A549 (cell line): ENCODE data around the gene UNC5C. TPM values are rescaled to one million over a fixed set of nuclear protein-coding genes. Genes with fewer than 3 reads are reported as not detected.

Experiments used
- ATAC-seq, 2 experiments: fragments of 200-7000 bp in 1 of 2; fragments of >200 bp in 1 of 2; cut with Nextera tagmentation in 1 of 2; cut with Tn5 transposase in 1 of 2; 3 replicates each; pipeline versions ENCODE4 v1.8.0 to v1.9.1; 2018 to 2020; ENCODE audit warnings: mild to moderate bottlenecking in 1 of 2, moderate library complexity in 1 of 2
- CTCF ChIA-PET: fragments of 300-600 bp; sonication (Branson Sonifier 250); formaldehyde crosslinking; extraction: SDS; loops from one replicate; lab custom pipeline; 2021; ENCODE audit warnings: antibody characterized with exemption, inconsistent platforms; lab: Yijun Ruan, JAX
- POLR2A ChIA-PET: fragments of 350-600 bp; formaldehyde crosslinking; extraction: SDS; loops from one replicate; lab custom pipeline; 2021; ENCODE audit warnings: antibody characterized with exemption, inconsistent platforms; lab: Yijun Ruan, JAX
- DNase-seq, 2 experiments: peaks; one replicate each; pipeline versions ENCODE4 v3.0.0 to v3.0.0-alpha.2; 2011 to 2016; ENCODE audit warnings: low read depth in 1 of 2, low spot score in 1 of 2
- FAIRE-seq: peaks from 2 replicates; lab custom pipeline; 2011; peaks lifted over from hg19 to GRCh38; lab: Jason Lieb, UNC
- H3K27ac ChIP-seq, 2 experiments: fragments of >200 bp; sonication (Bioruptor Twin); formaldehyde crosslinking; 3 replicates each; pipeline ENCODE4 v1.5.1; 2016 to 2017
- H3K4me1 ChIP-seq: fragments of >200 bp; sonication (Bioruptor Twin); formaldehyde crosslinking; 3 replicates; pipeline ENCODE4 v1.6.1; 2016
- H3K4me2 ChIP-seq: fragments of >200 bp; sonication (Bioruptor Twin); formaldehyde crosslinking; 3 replicates; pipeline ENCODE4 v1.6.1; 2016
- H3K4me3 ChIP-seq: fragments of >200 bp; sonication (Bioruptor Twin); formaldehyde crosslinking; 3 replicates; pipeline ENCODE4 v1.5.1; 2016
- H3K9me3 ChIP-seq: fragments of >200 bp; sonication (Bioruptor Twin); formaldehyde crosslinking; 3 replicates; pipeline ENCODE4 v1.6.1; 2016
- ATOH8 ChIP-seq: fragments of 250-450 bp; sonication (Bioruptor Pico); IDR thresholded peaks from 2 replicates; pipeline ENCODE4 v1.5.0; 2020; ENCODE audit warnings: low read depth, mild to moderate bottlenecking, moderate library complexity
- BCL3 ChIP-seq: fragments of >200 bp; sonication (Bioruptor Twin); formaldehyde crosslinking; IDR thresholded peaks from 3 replicates; pipeline ENCODE4 v1.6.1; 2016
- CBX2 ChIP-seq: fragments of 200-600 bp; sonication (generic); IDR thresholded peaks from 2 replicates; pipeline ENCODE4 v1.6.1; 2016; ENCODE audit warnings: low read depth, mild to moderate bottlenecking, borderline replicate concordance
- CEBPB ChIP-seq, 2 experiments: fragments of >200 bp in 1 of 2; sonication (Bioruptor Twin) in 1 of 2; formaldehyde crosslinking in 1 of 2; IDR thresholded peaks; 2 replicates each; pipeline ENCODE4 v1.6.1; 2012 to 2016
- CHD2 ChIP-seq: fragments of 150-350 bp; IDR thresholded peaks from 2 replicates; pipeline ENCODE4 v1.6.1; 2014; ENCODE audit warnings: low read length; ENCODE audit not compliant: partially characterized antibody
- HMGXB4 ChIP-seq: fragments of 250-450 bp; sonication (Bioruptor Pico); IDR thresholded peaks from 2 replicates; pipeline ENCODE4 v1.5.0; 2021; ENCODE audit warnings: mild to moderate bottlenecking, moderate library complexity, borderline replicate concordance
- HOXB5 ChIP-seq: fragments of 250-450 bp; sonication (Bioruptor Pico); IDR thresholded peaks from 2 replicates; pipeline ENCODE4 v1.5.0; 2020; ENCODE audit warnings: mild to moderate bottlenecking, moderate library complexity
- JUNB ChIP-seq: fragments of >200 bp; sonication (Bioruptor Twin); formaldehyde crosslinking; IDR thresholded peaks from 2 replicates; pipeline ENCODE4 v1.6.1; 2016
- MAFK ChIP-seq: fragments of 450-650 bp; IDR thresholded peaks from 2 replicates; pipeline ENCODE4 v1.6.1; 2014; ENCODE audit not compliant: partially characterized antibody
- NFE2L2 ChIP-seq: fragments of 150-350 bp; conservative IDR thresholded peaks from 2 replicates; pipeline ENCODE4 v1.6.1; 2014; ENCODE audit warnings: low read length
- RCOR1 ChIP-seq: fragments of 150-350 bp; IDR thresholded peaks from 2 replicates; pipeline ENCODE4 v1.6.1; 2014; ENCODE audit warnings: antibody characterized with exemption, low read length, low read depth
- REST ChIP-seq: fragments of 200-600 bp; sonication (generic); IDR thresholded peaks from 2 replicates; pipeline ENCODE4 v1.6.1; 2016; ENCODE audit warnings: antibody characterized with exemption, mild to moderate bottlenecking, moderate library complexity
- SREBF2 ChIP-seq: fragments of 450-650 bp; IDR thresholded peaks from 2 replicates; pipeline ENCODE4 v1.6.1; 2014; ENCODE audit warnings: mild to moderate bottlenecking, moderate library complexity
- ZNF302 ChIP-seq: fragments of 250-450 bp; sonication (Bioruptor Pico); IDR thresholded peaks from 2 replicates; pipeline ENCODE4 v1.9.0; 2021; ENCODE audit warnings: inconsistent platforms, mild to moderate bottlenecking, moderate library complexity
- ZSCAN20 ChIP-seq: fragments of 250-450 bp; sonication (Bioruptor Pico); IDR thresholded peaks from 2 replicates; pipeline ENCODE4 v1.8.0; 2022; ENCODE audit warnings: mild to moderate bottlenecking, moderate library complexity
- WGBS: methylation state at CpG from one replicate; pipeline ENCODE4 v1.1.6; 2017; ENCODE audit errors: missing lambda C conversion rate; 5-methylcytosine and 5-hydroxymethylcytosine counted together
- polyA plus RNA-seq, 4 experiments: library from polyadenylated mRNA; depleted of rRNA in 3 of 4; stranded (reverse); fragments of >200 nt; fragmentation: RNase III in 1 of 4; extraction: RNeasy Plus Mini Kit Qiagen cat#74134 plus additional on column Dnase treatment in 1 of 4; gene quantifications; 2 replicates in 3 of 4; 3 replicates in 1 of 4; pipeline ENCODE4 v1.2.3, GENCODE V29; 2011 to 2017

The UNC5C gene
- polyA plus RNA-seq, 2 of the 4 experiments (the other 2 are of a cell fraction), result 0.13 TPM; not detected in 1

- TF ChIP-seq HOXB5 (CRISPR knock-in tag), result no peak
- no peak for TF ChIP-seq REST
- no peak for TF ChIP-seq CHD2
- no peak for TF ChIP-seq ZSCAN20 (CRISPR knock-in tag)
- TF ChIP-seq CBX2, result no peak
- no peak for TF ChIP-seq SREBF2
Measured at GRCh38 chr4:95250544-95251137, 298.1 kb downstream of the UNC5C start (continued).

GRCh38 chr4:95249426-95250021, 299.2 kb downstream of the UNC5C start:
- 82% methylated on average over 3 of the region's 3 CpGs for WGBS
- ATAC-seq (no peak), DNase-seq (no peak), FAIRE-seq (no peak)
- Histone ChIP-seq H3K4me1 (peaks cover 5% of the 10 kb centered on the region; the same call in 2 of the 3 replicates), H3K4me3 (no peak overlapping the region), H3K27ac (no peak overlapping the region), H3K4me2 (no peak overlapping the region), H3K9me3 (no peaks in the 10 kb centered on the region)
- no peak for TF ChIP-seq ZNF302
- no peak for TF ChIP-seq ATOH8 (CRISPR knock-in tag)
- no peak for TF ChIP-seq JUNB
- TF ChIP-seq MAFK, result no peak
- no peak for TF ChIP-seq CBX2
- TF ChIP-seq RCOR1, result no peak
- TF ChIP-seq NFE2L2, result no peak
- no peak for TF ChIP-seq HMGXB4 (CRISPR knock-in tag)
- TF ChIP-seq BCL3, result no peak
- CTCF ChIA-PET, result interaction anchor here (1.5 kb wide), 1 partner anchor 11 kb away, joined by 3 read pairs; no protein-coding TSS in a partner anchor
- POLR2A ChIA-PET, result no interaction called here

- TF ChIP-seq HOXB5 (CRISPR knock-in tag), result no peak
- TF ChIP-seq CEBPB (IDR thresholded peaks at IDR 0.05), result peak; percentile 16 to 52; a peak in 1 of 4 replicates
- no peak overlapping the region for H3K4me3 ChIP-seq
- POLR2A ChIA-PET, result no interaction called here
- H3K9me3 ChIP-seq, result no peaks in the 10 kb centered on the region
- CTCF ChIA-PET, result interaction anchor here (1.5 kb wide), 1 partner anchor 10 kb away, joined by 3 read pairs; no protein-coding TSS in a partner anchor
- no peak for FAIRE-seq
- no peak overlapping the region for H3K4me2 ChIP-seq
- H3K4me1 ChIP-seq, result peaks cover 5% of the 10 kb centered on the region; the same call in 2 of the 3 replicates
- ATAC-seq, result peak in 1 of 2 experiments; percentile 19; a peak in 1 of 6 replicates
- H3K27ac ChIP-seq, result no peak overlapping the region
- no peak for DNase-seq
- 50% methylated on average over 1 of the region's 1 CpG for WGBS
Measured at GRCh38 chr4:95248720-95249425, 299.9 kb downstream of the UNC5C start.
